GM19468 (cell line): ENCODE results near the gene NBPF3.

Experiments
- ATAC-seq: cut with Tn5 transposase; IDR thresholded peaks from one replicate; pipeline ENCODE4 v1.9.1; 2021; ENCODE audit warnings: mild to moderate bottlenecking, moderate library complexity, moderate number of reproducible peaks; ENCODE audit not compliant: unreplicated experiment; ENCODE audit errors: extremely low read depth

NBPF3 gene

GRCh38 chr1:21491488-21492355, 51.8 kb downstream of the NBPF3 start:
- no peak for ATAC-seq

DNA sequence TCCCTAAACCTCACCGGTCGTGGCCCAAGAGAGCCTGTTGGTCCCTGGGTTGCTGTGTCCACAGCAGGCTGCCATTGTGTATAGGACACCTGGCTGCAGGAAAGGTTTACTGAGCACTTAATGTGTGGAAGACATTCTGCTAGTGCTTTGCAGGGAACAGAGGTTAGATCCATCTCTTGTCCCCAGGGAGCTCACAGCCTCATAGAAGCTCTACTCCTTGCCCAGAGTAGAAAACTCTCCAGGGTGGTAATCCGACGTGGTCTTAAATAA, 52.4 kb downstream of the NBPF3 start:
- ATAC-seq = no peak

DNA sequence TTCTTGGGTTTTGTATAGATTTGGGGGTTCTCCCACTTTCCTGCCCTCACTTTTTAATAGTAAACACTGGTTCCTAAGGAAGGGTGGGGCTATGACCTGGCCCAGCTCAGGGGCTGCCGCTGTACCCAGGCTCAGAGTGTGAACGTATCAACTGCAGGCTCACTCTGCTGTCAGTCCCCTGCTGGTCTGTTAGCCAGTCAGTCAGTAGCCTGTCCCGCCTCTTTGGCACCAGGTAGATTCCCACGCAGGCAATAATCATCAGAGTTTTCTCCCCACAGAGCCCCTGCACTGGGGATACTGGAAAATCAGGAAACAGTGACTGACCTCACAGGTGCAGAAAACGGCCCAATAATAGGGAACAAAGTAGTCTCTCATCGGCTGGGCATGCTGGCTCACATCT, 54.3 kb downstream of the NBPF3 start:
- no peak for ATAC-seq

DNA sequence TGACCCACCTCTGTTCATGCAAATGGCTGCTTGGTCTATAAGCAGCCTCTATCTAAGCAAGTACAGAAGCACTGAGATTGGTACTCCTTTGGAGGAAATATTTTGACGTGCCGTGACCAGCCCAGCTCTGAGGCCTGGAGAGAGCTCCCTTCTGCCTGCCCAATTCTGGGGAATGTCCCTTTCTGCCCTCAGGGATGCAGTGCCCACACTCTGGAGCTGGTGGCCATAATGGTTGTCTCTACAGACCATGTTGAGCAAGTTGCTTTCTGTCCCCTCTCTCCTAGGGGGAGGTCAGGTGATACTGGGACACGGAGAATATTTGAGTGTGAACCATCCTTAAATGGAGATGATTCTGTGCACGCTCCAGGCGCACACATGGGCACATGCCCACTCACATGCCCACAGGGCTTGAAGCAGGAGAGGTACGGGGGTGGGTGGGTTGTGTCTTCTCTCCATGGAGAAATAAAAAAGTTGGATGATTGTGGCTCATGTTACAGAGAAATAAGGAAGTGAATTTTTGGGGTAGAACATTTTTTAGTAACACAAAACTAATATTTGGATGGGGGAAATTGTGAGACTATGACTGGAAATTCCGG, 55.4 kb downstream of the NBPF3 start:
- ATAC-seq = no peak

- no peak for ATAC-seq
These were observed 56.1 kb downstream of the NBPF3 start for GRCh38 chr1:21496063-21496462.

GRCh38 chr1:21496886-21497285, 56.9 kb downstream of the NBPF3 start:
- no peak for ATAC-seq

DNA sequence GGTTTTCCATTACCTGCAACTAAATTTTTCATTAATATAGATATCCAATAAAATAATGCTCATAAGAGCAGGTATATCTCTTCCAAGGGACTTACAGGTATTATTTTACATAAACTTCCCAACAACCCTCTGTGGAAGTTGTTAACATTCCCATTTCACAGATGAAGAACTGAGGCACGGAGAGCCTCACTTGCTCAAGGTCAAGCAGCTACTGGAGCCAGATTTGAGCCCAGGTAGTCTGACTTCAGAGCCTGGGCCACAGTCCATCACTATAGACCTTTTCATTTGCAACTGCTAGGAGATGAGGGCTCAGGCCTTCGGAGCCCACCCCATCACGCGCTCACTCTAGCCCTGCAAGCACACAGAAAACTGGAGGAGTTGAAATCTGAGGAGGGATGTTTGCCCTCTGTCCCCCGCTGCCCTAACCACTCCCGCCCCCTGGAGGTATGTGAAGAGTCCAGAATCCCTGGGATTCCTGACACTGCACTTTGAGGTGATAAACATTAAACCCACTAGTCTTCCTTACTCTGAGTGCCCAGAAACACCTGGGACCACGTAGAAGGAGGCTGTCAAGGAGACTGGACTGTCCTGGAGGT, 57.6 kb downstream of the NBPF3 start:
- no peak for ATAC-seq

DNA sequence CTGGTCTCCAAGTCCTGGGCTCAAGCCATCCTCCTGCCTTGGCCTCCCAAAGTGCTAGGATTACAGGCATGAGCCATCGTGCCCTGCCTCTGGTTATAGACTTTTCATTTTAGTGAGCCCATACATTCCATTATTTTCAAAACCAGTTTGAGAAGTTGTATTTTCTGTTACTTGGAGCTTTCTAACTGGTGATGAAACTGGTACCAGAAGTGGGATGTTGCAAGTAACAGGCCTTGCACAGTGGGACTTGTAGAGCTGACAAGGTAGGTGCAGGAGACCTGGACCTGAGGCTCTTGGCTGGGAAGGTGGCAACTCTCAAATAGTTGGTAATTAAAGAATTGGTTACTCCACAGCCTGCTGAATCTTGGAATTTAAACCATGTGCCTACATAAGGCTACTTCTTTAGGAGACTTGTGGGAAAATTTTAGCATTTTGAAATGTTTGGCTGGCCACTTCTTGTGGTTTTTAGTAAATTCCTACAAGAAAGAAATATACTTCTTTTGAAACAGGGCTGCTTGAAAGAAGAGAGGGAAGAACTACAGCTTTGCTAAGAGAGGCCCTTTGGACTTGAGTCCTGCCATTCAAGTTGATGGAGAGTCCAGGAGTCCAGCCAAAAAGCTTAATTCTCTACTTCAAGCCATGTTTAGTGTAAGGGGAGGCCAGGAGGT, 59.5 kb downstream of the NBPF3 start:
- no peak for ATAC-seq

DNA sequence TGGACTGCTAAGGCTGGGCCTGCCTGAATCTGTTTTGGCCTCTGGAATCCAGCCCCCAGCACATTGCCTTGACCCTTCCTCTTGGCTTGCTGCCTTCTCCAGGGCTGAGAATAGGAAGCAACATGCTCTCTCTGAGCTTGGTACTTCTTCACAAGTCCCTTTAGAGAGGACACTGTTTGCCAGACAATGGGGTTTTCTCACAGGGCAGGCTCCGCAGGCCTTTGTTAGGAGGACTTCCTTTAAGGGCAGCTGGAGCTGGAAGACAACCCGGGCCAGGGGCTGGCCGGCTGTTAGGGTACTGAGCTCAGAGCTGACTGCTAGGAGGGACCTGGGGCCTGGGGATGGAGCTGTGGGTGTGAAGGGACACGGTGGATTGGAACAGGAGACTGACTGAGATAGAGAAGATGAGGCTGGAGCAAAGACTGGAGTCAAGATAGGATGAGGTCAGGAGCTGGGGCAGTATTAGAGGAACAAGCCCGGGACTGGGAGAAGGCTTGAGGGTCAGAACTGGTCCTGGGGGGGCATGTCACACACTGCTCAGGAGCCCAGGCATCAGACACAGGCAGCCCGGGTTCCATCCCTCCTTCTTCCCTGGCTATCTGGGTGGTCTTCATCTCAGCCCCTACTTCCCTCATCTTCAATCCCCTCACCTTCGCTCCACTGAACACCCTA, 63.9 kb downstream of the NBPF3 start:
- ATAC-seq = no peak

- no peak for ATAC-seq
These were observed 66.9 kb downstream of the NBPF3 start for GRCh38 chr1:21506804-21507203.

- ATAC-seq = no peak
These were observed 67.8 kb downstream of the NBPF3 start for GRCh38 chr1:21507511-21508270.

GRCh38 chr1:21508580-21509350, 68.8 kb downstream of the NBPF3 start:
- no peak for ATAC-seq

DNA sequence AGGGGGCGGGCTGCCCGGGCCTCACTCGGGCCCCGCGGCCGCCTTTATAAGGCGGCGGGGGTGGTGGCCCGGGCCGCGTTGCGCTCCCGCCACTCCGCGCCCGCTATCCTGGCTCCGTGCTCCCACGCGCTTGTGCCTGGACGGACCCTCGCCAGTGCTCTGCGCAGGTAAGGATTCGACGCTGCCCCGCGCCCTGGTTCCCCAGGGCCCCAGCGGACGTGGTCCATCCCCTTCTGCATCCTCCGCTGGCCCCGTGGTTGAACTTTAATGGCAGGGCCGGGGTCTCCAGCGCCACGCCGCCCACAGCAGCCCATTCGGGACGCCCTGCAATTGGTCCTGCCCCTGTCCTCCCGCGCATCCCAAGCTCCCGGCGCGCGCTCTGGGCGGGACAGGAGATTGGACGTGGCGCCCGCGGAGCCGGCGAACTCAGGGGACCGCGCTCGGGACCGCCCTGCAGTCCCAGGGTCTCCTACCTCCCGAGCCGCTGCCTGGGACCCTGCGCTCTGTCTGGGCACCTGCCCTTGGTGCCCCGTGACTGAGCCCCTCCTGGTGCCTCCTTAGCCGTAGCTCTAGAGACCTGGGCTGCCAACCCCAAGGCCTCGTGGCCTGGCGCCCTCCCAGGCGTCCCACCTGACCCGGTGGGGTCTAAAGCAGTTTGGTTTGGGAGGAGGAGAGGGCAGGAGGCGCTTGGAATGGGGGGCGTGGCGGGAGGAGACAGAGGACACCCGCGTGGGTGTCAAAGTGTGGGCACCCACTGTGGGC, 69.6 kb downstream of the NBPF3 start, which contains the start of gene ALPL:
Gene ALPL, plus strand, starts transcription at position 73 of the 762 bp plus-strand sequence. CDS start 44,659 bp downstream, outside the sequence.
- ATAC-seq = no peak

- no peak for ATAC-seq
These were observed 70.2 kb downstream of the NBPF3 start for GRCh38 chr1:21510113-21510493.

- no peak for ATAC-seq
These were observed 71.1 kb downstream of the NBPF3 start for GRCh38 chr1:21510885-21511578.

- no peak for ATAC-seq
These were observed 71.9 kb downstream of the NBPF3 start for GRCh38 chr1:21511579-21512522.

DNA sequence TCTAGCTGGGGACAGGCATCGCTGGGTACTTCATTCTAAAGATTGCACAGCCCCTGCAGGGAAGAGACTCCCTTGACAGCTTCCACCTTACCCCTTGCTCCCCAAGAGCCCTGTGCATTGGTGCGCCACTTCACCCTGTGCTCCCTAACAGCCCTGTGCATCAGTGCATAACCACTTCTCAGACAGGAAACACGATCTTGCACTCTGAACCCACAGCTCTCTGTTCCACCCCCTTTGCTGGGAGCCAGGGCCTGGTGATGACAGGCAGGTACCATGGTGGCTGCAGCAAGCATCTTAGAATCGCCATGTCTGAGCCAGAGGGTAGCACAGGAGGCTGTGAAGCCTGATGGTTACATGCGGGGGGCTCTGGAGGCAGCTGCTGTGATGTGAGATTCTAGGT, 74.3 kb downstream of the NBPF3 start:
- ATAC-seq = no peak
